GM18951 (cell line): ENCODE measurements around the gene POFUT2.

Experiments
- POLR2A ChIP-seq: IDR thresholded peaks from 4 replicates; pipeline ENCODE4 v1.6.1; 2011; ENCODE audit warnings: mild to moderate bottlenecking; ENCODE audit not compliant: insufficient read length, insufficient read depth; ENCODE audit errors: extremely low read depth
- in situ Hi-C: fragments of 300-500 bp; cut with MboI; formaldehyde crosslinking; loops from one replicate; pipeline ENCODE4 v1.12.0; 2022; ENCODE audit warnings: low sequenced_read_pairs, mixed read lengths, inconsistent platforms; ENCODE audit not compliant: unreplicated experiment

The POFUT2 gene

GRCh38 chr21:45235488-45235887, 52.2 kb downstream of the POFUT2 start:
- in situ Hi-C loops = no loop called here
- no peak for TF ChIP-seq POLR2A

- no peak for TF ChIP-seq POLR2A
- in situ Hi-C loops = no loop called here
Measured at GRCh38 chr21:45234965-45235364, 52.7 kb downstream of the POFUT2 start.

- in situ Hi-C loops = no loop called here
- no peak for TF ChIP-seq POLR2A
Measured at GRCh38 chr21:45234127-45234526, 53.6 kb downstream of the POFUT2 start.

GRCh38 chr21:45231705-45232104, 56.0 kb downstream of the POFUT2 start:
- TF ChIP-seq POLR2A = no peak
- in situ Hi-C loops = no loop called here

- no peak for TF ChIP-seq POLR2A
- in situ Hi-C loops = no loop called here
Measured at GRCh38 chr21:45228656-45229240, 58.9 kb downstream of the POFUT2 start.

GRCh38 chr21:45228171-45228641, 59.5 kb downstream of the POFUT2 start:
- no peak for TF ChIP-seq POLR2A
- in situ Hi-C loops = no loop called here

- in situ Hi-C loops = no loop called here
- TF ChIP-seq POLR2A = no peak
Measured at GRCh38 chr21:45227735-45228134, 60.0 kb downstream of the POFUT2 start.

GRCh38 chr21:45226540-45227326, 61.0 kb downstream of the POFUT2 start:
- TF ChIP-seq POLR2A = no peak
- in situ Hi-C loops = no loop called here

GRCh38 chr21:45225741-45226327, 61.9 kb downstream of the POFUT2 start:
- no peak for TF ChIP-seq POLR2A
- in situ Hi-C loops = no loop called here

- in situ Hi-C loops = no loop called here
- TF ChIP-seq POLR2A = no peak
Measured at GRCh38 chr21:45225041-45225740, 62.5 kb downstream of the POFUT2 start.

- TF ChIP-seq POLR2A = no peak
- in situ Hi-C loops = no loop called here
Measured at GRCh38 chr21:45224189-45224938, 63.3 kb downstream of the POFUT2 start.

- no peak for TF ChIP-seq POLR2A
- in situ Hi-C loops = no loop called here
Measured at GRCh38 chr21:45223236-45224185, 64.2 kb downstream of the POFUT2 start.
